Trophoblast cell (in vitro differentiated cells and primary cell): ENCODE measurements around the gene OR52K1.
"Not testable (repeated sequence)": the region's sequence is repeated elsewhere in the genome, so short reads cannot be mapped to it uniquely, and the experiment has no call there.

Experiments
- DNase-seq, 2 donors: peaks; one replicate each; pipeline ENCODE4 v3.0.0-alpha.2; 2016
- H2AFZ ChIP-seq: 2 replicates; pipeline ENCODE4 v1.6.1; 2013; ENCODE audit warnings: low read length, moderate library complexity, mild to moderate bottlenecking; ENCODE audit not compliant: insufficient read depth, poor library complexity
- H2AK5ac ChIP-seq: 2 replicates; pipeline ENCODE4 v1.6.1; 2013; ENCODE audit warnings: mild to moderate bottlenecking, low read length
- H2BK120ac ChIP-seq: 2 replicates; pipeline ENCODE4 v1.6.1; 2013; ENCODE audit warnings: low read length, mild to moderate bottlenecking, moderate library complexity; ENCODE audit not compliant: insufficient read depth, poor library complexity
- H2BK12ac ChIP-seq: 2 replicates; pipeline ENCODE4 v1.6.1; 2013; ENCODE audit warnings: mild to moderate bottlenecking, low read length, moderate library complexity
- H2BK5ac ChIP-seq: 2 replicates; pipeline ENCODE4 v1.6.1; 2013; ENCODE audit warnings: low read length, low read depth, moderate library complexity, mild to moderate bottlenecking; ENCODE audit not compliant: poor library complexity
- H3K14ac ChIP-seq: 2 replicates; pipeline ENCODE4 v1.6.1; 2013; ENCODE audit warnings: mild to moderate bottlenecking, low read length
- H3K18ac ChIP-seq: 2 replicates; pipeline ENCODE4 v1.6.1; 2013; ENCODE audit warnings: mild to moderate bottlenecking, low read length
- H3K23ac ChIP-seq: 2 replicates; pipeline ENCODE4 v1.6.1; 2013; ENCODE audit warnings: low read length
- H3K27ac ChIP-seq: 2 replicates; pipeline ENCODE4 v1.5.1; 2013; ENCODE audit warnings: low read depth, mild to moderate bottlenecking, inconsistent platforms, low read length, moderate library complexity
- H3K27me3 ChIP-seq: 2 replicates; pipeline ENCODE4 v1.6.1; 2013; ENCODE audit warnings: inconsistent platforms, mild to moderate bottlenecking, low read length, moderate library complexity; ENCODE audit not compliant: insufficient read depth
- H3K36me3 ChIP-seq, 2 experiments: 1 replicate in 1 of 2; 2 replicates in 1 of 2; pipeline ENCODE4 v1.6.1; 2013; ENCODE audit warnings: low read length in 2 of 2, mild to moderate bottlenecking in 2 of 2, moderate library complexity in 1 of 2; ENCODE audit not compliant: insufficient read depth in 2 of 2, control insufficient read depth in 1 of 2
- H3K4ac ChIP-seq: 2 replicates; pipeline ENCODE4 v1.6.1; 2013; ENCODE audit warnings: low read depth, mild to moderate bottlenecking, low read length, moderate library complexity
- H3K4me1 ChIP-seq, 2 experiments: 1 replicate in 1 of 2; 2 replicates in 1 of 2; pipeline ENCODE4 v1.6.1; 2013; ENCODE audit warnings: low read length in 2 of 2, mild to moderate bottlenecking in 2 of 2, moderate library complexity in 1 of 2; ENCODE audit not compliant: insufficient read depth in 2 of 2, control insufficient read depth in 1 of 2
- H3K4me2 ChIP-seq: 2 replicates; pipeline ENCODE4 v1.6.1; 2013; ENCODE audit warnings: inconsistent platforms, mild to moderate bottlenecking, low read length, moderate library complexity
- H3K4me3 ChIP-seq: 2 replicates; pipeline ENCODE4 v1.5.1; 2013; ENCODE audit warnings: mild to moderate bottlenecking, low read depth, low read length, inconsistent platforms
- H3K79me1 ChIP-seq: one replicate; pipeline ENCODE4 v1.6.1; 2013; ENCODE audit warnings: low read length
- H3K79me2 ChIP-seq: 2 replicates; pipeline ENCODE4 v1.6.1; 2013; ENCODE audit warnings: low read length, mild to moderate bottlenecking; ENCODE audit not compliant: control insufficient read depth, insufficient read depth, poor library complexity
- H3K9ac ChIP-seq: 2 replicates; pipeline ENCODE4 v1.6.1; 2013; ENCODE audit warnings: mild to moderate bottlenecking, low read length
- H3K9me3 ChIP-seq: 2 replicates; pipeline ENCODE4 v1.6.1; 2013; ENCODE audit warnings: low read depth, mild to moderate bottlenecking, control low read depth, inconsistent platforms, low read length; ENCODE audit not compliant: insufficient read depth
- H4K12ac ChIP-seq: 2 replicates; pipeline ENCODE4 v1.6.1; 2013; ENCODE audit warnings: low read depth, mild to moderate bottlenecking, low read length, moderate library complexity
- H4K8ac ChIP-seq: 2 replicates; pipeline ENCODE4 v1.6.1; 2013; ENCODE audit warnings: low read depth, mild to moderate bottlenecking, low read length, moderate library complexity
- H4K91ac ChIP-seq: one replicate; pipeline ENCODE4 v1.6.1; 2013; ENCODE audit warnings: low read depth, mild to moderate bottlenecking, low read length, moderate library complexity
- WGBS: extraction: QIAGEN DNeasy Blood & Tissue Kit; methylation state at CpG from one replicate; pipeline ENCODE4 v1.1.7; 2013; ENCODE audit warnings: missing lambda C conversion rate; ENCODE audit not compliant: insufficient read length, insufficient coverage; ENCODE audit errors: extremely low coverage; 5-methylcytosine and 5-hydroxymethylcytosine counted together

The OR52K1 gene

GRCh38 chr11:4491405-4491804 is 9.0 kb downstream of the OR52K1 start:
- H3K18ac ChIP-seq, H3K79me1 ChIP-seq, H4K91ac ChIP-seq, H2BK12ac ChIP-seq, H3K9ac ChIP-seq, H3K4me3 ChIP-seq, H3K9me3 ChIP-seq, H2BK120ac ChIP-seq, H3K79me2 ChIP-seq, H3K14ac ChIP-seq, H2AFZ ChIP-seq, H3K4me2 ChIP-seq, H3K27me3 ChIP-seq, H3K4me1 ChIP-seq, H2BK5ac ChIP-seq, H2AK5ac ChIP-seq, H3K27ac ChIP-seq, H3K23ac ChIP-seq, DNase-seq, H4K8ac ChIP-seq, H4K12ac ChIP-seq, H3K4ac ChIP-seq, H3K36me3 ChIP-seq: not testable (repeated sequence)
- WGBS = no CpG with 5 or more reads among the region's 2 CpGs

GRCh38 chr11:4491878-4492606 is 9.6 kb downstream of the OR52K1 start:
- no peak overlapping the region for H3K23ac ChIP-seq
- no peaks in the 10 kb centered on the region for H3K36me3 ChIP-seq
- no peaks in the 10 kb centered on the region for H3K79me2 ChIP-seq
- no peak for DNase-seq
- H2BK12ac ChIP-seq = no peak overlapping the region
- WGBS = no CpG with 5 or more reads among the region's 4 CpGs
- H2AK5ac ChIP-seq = no peak overlapping the region
- H3K4me1 ChIP-seq = no peaks in the 10 kb centered on the region
- no peaks in the 10 kb centered on the region for H3K79me1 ChIP-seq
- H3K27me3 ChIP-seq = no peaks in the 10 kb centered on the region
- H2BK5ac ChIP-seq = no peak overlapping the region
- H2AFZ ChIP-seq = no peak overlapping the region
- no peak overlapping the region for H3K14ac ChIP-seq
- no peak overlapping the region for H4K91ac ChIP-seq
- H3K9ac ChIP-seq = no peak overlapping the region
- H3K4me2 ChIP-seq = no peak overlapping the region
- no peak overlapping the region for H3K27ac ChIP-seq
- no peak overlapping the region for H3K18ac ChIP-seq
- no peak overlapping the region for H3K4me3 ChIP-seq
- H4K8ac ChIP-seq = no peak overlapping the region
- H3K9me3 ChIP-seq = no peaks in the 10 kb centered on the region
- no peak overlapping the region for H2BK120ac ChIP-seq
- no peak overlapping the region for H3K4ac ChIP-seq
- no peak overlapping the region for H4K12ac ChIP-seq

GRCh38 chr11:4493480-4493818 is 11.0 kb downstream of the OR52K1 start:
- Histone ChIP-seq H3K18ac (no peak overlapping the region), H2AFZ (no peak overlapping the region), H3K79me2 (no peaks in the 10 kb centered on the region), H3K4me2 (no peak overlapping the region), H4K12ac (no peak overlapping the region), H2AK5ac (no peak overlapping the region), H3K27me3 (no peaks in the 10 kb centered on the region), H2BK12ac (no peak overlapping the region), H3K9ac (no peak overlapping the region), H3K4me1 (no peaks in the 10 kb centered on the region), H3K79me1 (no peaks in the 10 kb centered on the region), H3K23ac (no peak overlapping the region), H3K4me3 (no peak overlapping the region), H2BK120ac (no peak overlapping the region), H3K14ac (no peak overlapping the region), H4K91ac (no peak overlapping the region), H3K27ac (no peak overlapping the region), H3K36me3 (no peaks in the 10 kb centered on the region), H2BK5ac (no peak overlapping the region), H3K9me3 (no peaks in the 10 kb centered on the region), H3K4ac (no peak overlapping the region), H4K8ac (no peak overlapping the region)
- no peak for DNase-seq
- WGBS = no CpG with 5 or more reads among the region's 5 CpGs

GRCh38 chr11:4495487-4495886 is 13.0 kb downstream of the OR52K1 start:
- no peaks in the 10 kb centered on the region for H3K4me1 ChIP-seq
- H3K4me2 ChIP-seq = no peak overlapping the region
- H3K79me1 ChIP-seq = no peaks in the 10 kb centered on the region
- H4K12ac ChIP-seq = no peak overlapping the region
- H3K36me3 ChIP-seq = no peaks in the 10 kb centered on the region
- no peak overlapping the region for H3K14ac ChIP-seq
- no peak overlapping the region for H3K4ac ChIP-seq
- no peak overlapping the region for H3K27ac ChIP-seq
- no peak overlapping the region for H3K9ac ChIP-seq
- H2BK120ac ChIP-seq = no peak overlapping the region
- H2BK5ac ChIP-seq = no peak overlapping the region
- H2AK5ac ChIP-seq = no peak overlapping the region
- H3K79me2 ChIP-seq = no peaks in the 10 kb centered on the region
- DNase-seq = peak; percentile 35 to 82
- H3K23ac ChIP-seq = no peak overlapping the region
- no peaks in the 10 kb centered on the region for H3K27me3 ChIP-seq
- H2BK12ac ChIP-seq = no peak overlapping the region
- H3K18ac ChIP-seq = no peak overlapping the region
- H4K8ac ChIP-seq = no peak overlapping the region
- no CpG with 5 or more reads among the region's 7 CpGs for WGBS
- no peak overlapping the region for H2AFZ ChIP-seq
- no peaks in the 10 kb centered on the region for H3K9me3 ChIP-seq
- no peak overlapping the region for H4K91ac ChIP-seq
- no peak overlapping the region for H3K4me3 ChIP-seq
